ENCODE measurements around the gene SLC39A6. TPM values are rescaled to one million over a fixed set of nuclear protein-coding genes. Genes with fewer than 3 reads are reported as not detected.
"Not testable (repeated sequence)": the region's sequence is repeated elsewhere in the genome, so short reads cannot be mapped to it uniquely, and the experiment has no call there.

The SLC39A6 gene
- total RNA-seq, 2 donors from 2014 or later, result 27.6 to 42.2 TPM

DNA sequence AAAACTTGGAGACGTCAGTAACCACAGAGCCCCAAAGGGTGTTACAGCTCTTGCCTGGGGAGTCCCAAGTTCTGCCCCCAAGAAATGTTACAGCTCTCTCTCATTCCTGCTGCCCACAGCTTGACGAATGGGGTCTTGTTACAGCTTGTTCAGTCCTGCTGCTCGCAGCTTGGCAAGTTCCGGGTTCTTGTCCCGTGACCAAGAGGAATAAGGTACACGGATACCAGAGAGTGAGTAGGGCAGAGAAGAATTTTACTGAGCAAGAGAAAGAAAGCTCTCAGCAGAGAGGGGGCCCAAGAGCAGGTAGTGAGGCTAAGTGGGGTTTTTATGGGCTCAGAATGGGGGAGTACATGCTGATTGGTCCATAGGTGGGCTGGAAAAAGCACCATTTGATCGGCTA, 27.2 kb downstream of the SLC39A6 start:
- H3K36me3 ChIP-seq, result no peaks in the 10 kb centered on the region
- H3K27me3 ChIP-seq (replicated peaks; ENCODE audit: insufficient read depth), result no peaks in the 10 kb centered on the region
- no peak overlapping the region for H3K27ac ChIP-seq
- no peaks in the 10 kb centered on the region for H3K4me1 ChIP-seq (ENCODE audit: control insufficient read depth in 1 of 2, low read depth in 2 of 2)
- DNase-seq (ENCODE audit: low spot score) (no peak), ATAC-seq (ENCODE audit: insufficient number of reproducible peaks, low FRiP score, low read depth) (no peak)
- H3K9me3 ChIP-seq, result no peaks in the 10 kb centered on the region
- no peak for TF ChIP-seq CTCF (IDR thresholded peaks at IDR 0.05)
- no peak overlapping the region for H3K4me3 ChIP-seq

GRCh38 chr18:36099311-36099710, 29.8 kb downstream of the SLC39A6 start:
- H3K27me3 ChIP-seq (replicated peaks; ENCODE audit: insufficient read depth), result no peaks in the 10 kb centered on the region
- no peaks in the 10 kb centered on the region for H3K9me3 ChIP-seq
- no peaks in the 10 kb centered on the region for H3K36me3 ChIP-seq
- H3K27ac ChIP-seq, result no peak overlapping the region
- DNase-seq (ENCODE audit: low spot score), result no peak
- H3K4me1 ChIP-seq (ENCODE audit: control insufficient read depth in 1 of 2, low read depth in 2 of 2), result no peaks in the 10 kb centered on the region
- H3K4me3 ChIP-seq, result no peak overlapping the region
- no peak for TF ChIP-seq CTCF (IDR thresholded peaks at IDR 0.05)
- no peak for ATAC-seq (ENCODE audit: insufficient number of reproducible peaks, low FRiP score, low read depth)

GRCh38 chr18:36096955-36097354, 32.2 kb downstream of the SLC39A6 start:
- no peaks in the 10 kb centered on the region for H3K9me3 ChIP-seq
- no peak overlapping the region for H3K4me3 ChIP-seq
- H3K27ac ChIP-seq, result no peak overlapping the region
- H3K4me1 ChIP-seq (ENCODE audit: control insufficient read depth in 1 of 2, low read depth in 2 of 2), result no peaks in the 10 kb centered on the region
- ATAC-seq (ENCODE audit: insufficient number of reproducible peaks, low FRiP score, low read depth) (no peak), DNase-seq (ENCODE audit: low spot score) (no peak)
- no peaks in the 10 kb centered on the region for H3K36me3 ChIP-seq
- TF ChIP-seq CTCF (IDR thresholded peaks at IDR 0.05), result no peak
- H3K27me3 ChIP-seq (replicated peaks; ENCODE audit: insufficient read depth), result no peaks in the 10 kb centered on the region

DNA sequence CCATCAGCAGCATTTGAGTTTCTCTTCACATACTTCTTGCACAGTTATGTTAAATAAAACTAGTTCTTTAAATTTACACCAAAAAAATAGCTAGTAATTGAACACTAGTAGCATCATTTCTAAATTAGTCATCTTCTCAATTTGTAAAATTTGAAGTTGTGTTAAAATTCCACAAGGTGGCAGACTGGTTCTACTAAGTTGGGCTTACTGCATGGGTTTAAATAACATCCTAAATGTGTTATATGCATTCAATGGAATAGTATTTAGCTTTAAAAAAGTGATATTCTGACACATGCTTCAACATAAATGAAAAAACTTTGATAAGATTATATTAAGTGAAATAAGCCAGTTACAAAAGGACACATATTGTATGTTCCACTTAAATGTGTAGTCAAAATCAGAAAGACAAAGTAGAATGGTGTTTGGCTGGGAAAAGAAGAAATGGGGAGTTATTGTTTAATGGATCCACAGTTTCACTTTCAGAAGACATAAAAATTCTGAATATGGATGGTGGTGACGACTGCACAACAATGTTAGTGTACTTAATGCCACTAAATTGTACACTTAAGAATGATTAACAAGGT, 33.1 kb downstream of the SLC39A6 start:
- no peaks in the 10 kb centered on the region for H3K27me3 ChIP-seq (replicated peaks; ENCODE audit: insufficient read depth)
- peak; percentile 53 for TF ChIP-seq CTCF (IDR thresholded peaks at IDR 0.05)
- H3K36me3 ChIP-seq, result no peaks in the 10 kb centered on the region
- no peak overlapping the region for H3K27ac ChIP-seq
- DNase-seq (ENCODE audit: low spot score) (no peak), ATAC-seq (ENCODE audit: insufficient number of reproducible peaks, low FRiP score, low read depth) (no peak)
- no peak overlapping the region for H3K4me3 ChIP-seq
- H3K4me1 ChIP-seq (ENCODE audit: control insufficient read depth in 1 of 2, low read depth in 2 of 2), result no peaks in the 10 kb centered on the region
- H3K9me3 ChIP-seq, result no peaks in the 10 kb centered on the region

- DNase-seq (ENCODE audit: low spot score) (no peak), ATAC-seq (ENCODE audit: insufficient number of reproducible peaks, low FRiP score, low read depth) (no peak)
- Histone ChIP-seq H3K27me3 (replicated peaks; ENCODE audit: insufficient read depth) (no peaks in the 10 kb centered on the region), H3K27ac (no peak overlapping the region), H3K4me1 (ENCODE audit: control insufficient read depth in 1 of 2, low read depth in 2 of 2) (no peaks in the 10 kb centered on the region), H3K4me3 (no peak overlapping the region), H3K36me3 (no peaks in the 10 kb centered on the region), H3K9me3 (no peaks in the 10 kb centered on the region)
- no peak for TF ChIP-seq CTCF (IDR thresholded peaks at IDR 0.05)
Measured at GRCh38 chr18:36094431-36094830, 34.7 kb downstream of the SLC39A6 start.

DNA sequence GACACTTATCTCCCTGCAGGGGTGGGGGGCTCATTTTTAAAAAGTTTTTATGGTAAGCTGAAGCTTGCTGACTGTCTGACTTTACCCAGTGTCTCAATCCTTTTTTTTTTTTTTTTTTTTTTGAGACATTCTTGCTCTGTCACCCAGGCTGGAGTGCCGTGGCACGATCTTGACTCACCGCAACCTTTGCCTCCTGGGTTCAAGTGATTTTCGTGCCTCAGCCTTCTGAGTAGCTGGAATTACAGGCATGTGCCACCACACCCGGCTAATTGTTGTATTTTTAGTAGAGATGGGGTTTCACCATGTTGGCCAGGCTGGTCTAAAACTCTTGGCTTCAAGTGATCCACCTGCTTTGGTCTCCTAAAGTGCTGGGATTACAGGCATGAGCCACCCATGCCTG, 37.0 kb downstream of the SLC39A6 start:
- not testable (repeated sequence) for H3K27ac ChIP-seq; H3K4me3 ChIP-seq; H3K4me1 ChIP-seq (ENCODE audit: control insufficient read depth in 1 of 2, low read depth in 2 of 2); DNase-seq (ENCODE audit: low spot score); H3K9me3 ChIP-seq; H3K36me3 ChIP-seq; ATAC-seq (ENCODE audit: insufficient number of reproducible peaks, low FRiP score, low read depth); H3K27me3 ChIP-seq (replicated peaks; ENCODE audit: insufficient read depth)

Measured in thoracic aorta (tissue), 2 donors.